ENCODE results near the gene AGPAT4. TPM values are rescaled to one million over a fixed set of nuclear protein-coding genes. Genes with fewer than 3 reads are reported as not detected.

AGPAT4 gene
- total RNA-seq, 1 experiment from 2014 or later: 15.5 TPM

DNA sequence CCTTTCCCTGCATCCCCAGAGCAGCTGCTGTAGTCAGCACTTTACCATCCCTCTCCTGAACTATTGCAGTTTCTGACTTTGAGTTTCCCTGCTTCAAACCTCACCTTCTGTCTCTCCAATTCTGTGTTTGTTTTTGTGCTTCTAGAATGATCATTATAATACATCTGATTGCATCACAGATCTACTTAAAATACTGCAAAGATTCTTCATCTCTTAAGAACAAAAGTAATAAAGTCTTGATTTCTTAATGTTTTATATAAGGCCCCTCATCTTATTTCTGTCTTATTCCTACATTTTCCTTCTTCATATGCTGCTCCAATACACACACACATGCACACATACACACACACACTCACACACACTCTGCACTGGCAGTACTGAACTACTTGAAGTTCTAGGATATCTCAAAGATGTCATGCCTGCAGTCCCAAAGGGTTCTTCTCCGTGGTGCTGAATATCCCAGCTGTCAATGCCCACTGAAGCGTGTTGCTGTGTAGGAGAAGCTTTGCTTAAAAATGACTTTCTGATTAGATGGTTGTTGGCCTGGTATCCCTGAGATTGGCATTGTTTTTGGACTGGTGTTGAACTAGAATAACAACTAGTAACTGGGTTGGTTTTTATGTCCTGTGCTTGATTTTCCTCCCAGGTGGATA, 185.1 kb downstream of the AGPAT4 start:
- RAD21 ChIA-PET (ENCODE audit: low non-redundant PET in 1 of 2, low total read pairs in 2 of 2, uncharacterized antibody in 2 of 2, unreplicated experiment in 2 of 2): no interaction called here
- Histone ChIP-seq H3K4me1 (ENCODE audit: control insufficient read depth in 1 of 2, insufficient read depth in 2 of 2, low read length in 2 of 2) (peaks cover 0 to 13% of the 10 kb centered on the region in 2 experiments; a peak in 2 of 4 replicates), H3K4me3 (replicated peaks in 1 of 2; ENCODE audit: low read depth in 1 of 2, low read length in 2 of 2) (no peak overlapping the region), H3K9me2 (ENCODE audit: insufficient read depth) (no peaks in the 10 kb centered on the region), H3K27ac (ENCODE audit: low read depth, low read length) (no peak overlapping the region), H3K36me3 (ENCODE audit: control insufficient read depth in 1 of 2, insufficient read depth in 2 of 2, low read length in 2 of 2) (peaks cover 8 to 42% of the 10 kb centered on the region in 2 experiments), H3K4me2 (ENCODE audit: low read length) (no peak overlapping the region), H3K27me3 (ENCODE audit: insufficient read depth, low read length) (no peaks in the 10 kb centered on the region), H3K9me3 (ENCODE audit: control insufficient read depth in 1 of 2, insufficient read depth in 1 of 2, low read depth in 1 of 2, low read length in 2 of 2) (no peaks in the 10 kb centered on the region), H2AFZ (ENCODE audit: low read depth, low read length, poor library complexity, severe bottlenecking) (no peak overlapping the region), H3K9ac (ENCODE audit: low read length) (no peak overlapping the region), H4K20me1 (ENCODE audit: insufficient read depth) (no peaks in the 10 kb centered on the region), H3K79me2 (ENCODE audit: insufficient read depth, low read length) (no peaks in the 10 kb centered on the region)
- CTCF ChIA-PET: no interaction called here
- intact Hi-C loops (cut with micrococcal nuclease): no loop called here
- DNase-seq (ENCODE audit: low read depth, low spot score) (no peak), ATAC-seq (no peak)
- POLR2A ChIA-PET: no interaction called here
- no TSS peak for BruUV-seq (replicated peaks)
- TF ChIP-seq CEBPB (IDR thresholded peaks at IDR 0.05; ENCODE audit: low read depth): no peak
- no peak for TF ChIP-seq YY1 (IDR thresholded peaks at IDR 0.05; ENCODE audit: extremely low read depth, insufficient replicate concordance, low read depth, low read length)
- peak; percentile 49 for TF ChIP-seq REST (IDR thresholded peaks at IDR 0.05; ENCODE audit: low read depth)

- peaks cover 0 to 10% of the 10 kb centered on the region in 2 experiments; a peak in 2 of 4 replicates for H3K4me1 ChIP-seq (ENCODE audit: control insufficient read depth in 1 of 2, insufficient read depth in 2 of 2, low read length in 2 of 2)
- no peaks in the 10 kb centered on the region for H4K20me1 ChIP-seq (ENCODE audit: insufficient read depth)
- CTCF ChIA-PET: no interaction called here
- ATAC-seq (no peak), DNase-seq (ENCODE audit: low read depth, low spot score) (no peak)
- H3K79me2 ChIP-seq (ENCODE audit: insufficient read depth, low read length): no peaks in the 10 kb centered on the region
- RAD21 ChIA-PET (ENCODE audit: low non-redundant PET in 1 of 2, low total read pairs in 2 of 2, uncharacterized antibody in 2 of 2, unreplicated experiment in 2 of 2): no interaction called here
- H3K36me3 ChIP-seq (ENCODE audit: control insufficient read depth in 1 of 2, insufficient read depth in 2 of 2, low read length in 2 of 2): peaks cover 8 to 28% of the 10 kb centered on the region in 2 experiments
- H3K27me3 ChIP-seq (ENCODE audit: insufficient read depth, low read length): no peaks in the 10 kb centered on the region
- no peak overlapping the region for H3K4me2 ChIP-seq (ENCODE audit: low read length)
- H3K9me3 ChIP-seq (ENCODE audit: control insufficient read depth in 1 of 2, insufficient read depth in 1 of 2, low read depth in 1 of 2, low read length in 2 of 2): no peaks in the 10 kb centered on the region
- TF ChIP-seq JUND (IDR thresholded peaks at IDR 0.05) (no peak), CEBPB (IDR thresholded peaks at IDR 0.05; ENCODE audit: low read depth) (no peak)
- no peak overlapping the region for H3K9ac ChIP-seq (ENCODE audit: low read length)
- BruUV-seq (replicated peaks): no TSS peak
- H2AFZ ChIP-seq (ENCODE audit: low read depth, low read length, poor library complexity, severe bottlenecking): no peak overlapping the region
- H3K9me2 ChIP-seq (ENCODE audit: insufficient read depth): no peaks in the 10 kb centered on the region
- intact Hi-C loops (cut with micrococcal nuclease): no loop called here
- no peak overlapping the region for H3K27ac ChIP-seq (ENCODE audit: low read depth, low read length)
- no peak overlapping the region for H3K4me3 ChIP-seq (replicated peaks in 1 of 2; ENCODE audit: low read depth in 1 of 2, low read length in 2 of 2)
- POLR2A ChIA-PET: no interaction called here
These were observed 188.6 kb downstream of the AGPAT4 start for GRCh38 chr6:161085246-161085645.

Data from HCT116 (cell line).